H1 (cell line): ENCODE data around the gene ORAI1. TPM values are rescaled to one million over a fixed set of nuclear protein-coding genes. Genes with fewer than 3 reads are reported as not detected.

Experiments
- ASH2L ChIP-seq: fragments of 200-600, 300-600 bp; sonication (generic); IDR thresholded peaks from one replicate; pipeline ENCODE4 v1.7.1; 2017; ENCODE audit warnings: low read length
- CEBPB ChIP-seq: IDR thresholded peaks from 2 replicates; pipeline ENCODE4 v1.6.1; 2012; ENCODE audit warnings: low read depth, low read length
- CHD7 ChIP-seq: fragments of 300-600 bp; sonication (generic); IDR thresholded peaks from 2 replicates; pipeline ENCODE4 v1.7.1; 2012; ENCODE audit warnings: low read length, moderate library complexity, mild to moderate bottlenecking, inconsistent platforms; ENCODE audit not compliant: insufficient replicate concordance
- CREB1 ChIP-seq: IDR thresholded peaks from 2 replicates; pipeline ENCODE4 v1.6.1; 2012; ENCODE audit warnings: inconsistent platforms
- EGR1 ChIP-seq: IDR thresholded peaks from 2 replicates; pipeline ENCODE4 v1.6.1; 2011; ENCODE audit warnings: low read depth, low read length, borderline replicate concordance
- GTF2F1 ChIP-seq: IDR thresholded peaks from 2 replicates; pipeline ENCODE4 v1.6.1; 2012; ENCODE audit warnings: low read depth, low read length, improper control_type of control experiment, borderline replicate concordance
- SIX5 ChIP-seq: IDR thresholded peaks from 2 replicates; pipeline ENCODE4 v1.6.1; 2011; ENCODE audit warnings: mild to moderate bottlenecking, low read depth, low read length
- TBP ChIP-seq: IDR thresholded peaks from 2 replicates; pipeline ENCODE4 v1.6.1; 2011; ENCODE audit warnings: low read depth, low read length, improper control_type of control experiment
- TCF12 ChIP-seq: IDR thresholded peaks from 2 replicates; pipeline ENCODE4 v1.6.1; 2011; ENCODE audit warnings: low read depth, mild to moderate bottlenecking, low read length
- polyA plus RNA-seq, 7 experiments: library from polyadenylated mRNA; depleted of rRNA in 3 of 7; stranded (reverse) in 5 of 7; unstranded in 2 of 7; fragments of >200 nt in 5 of 7; fragments of 200-250 nt in 2 of 7; gene quantifications; 1 replicate in 5 of 7; 2 replicates in 1 of 7; 4 replicates in 1 of 7; pipeline versions ENCODE4 v1.2.1 to v1.2.3, GENCODE V29; 2011 to 2013; ENCODE audit warnings: missing spikeins in 2 of 7, mixed read lengths in 2 of 7
- total RNA-seq: library from RNA; stranded (reverse); fragmentation: NEBNext Ultra II Directional; extraction: Animal tissue kit (Norgen Biotek cat#: 25700); gene quantifications from 2 replicates; pipeline ENCODE4 v1.2.1, GENCODE V29; 2021

ORAI1 gene
- total and polyA plus RNA-seq, 2 of the 8 experiments (the other 6 are each of a cell fraction or from before 2014, with no cell fraction given) = 29.9 to 71.5 TPM

- TF ChIP-seq TBP (no peak), SIX5 (no peak), TCF12 (no peak), CEBPB (no peak), CHD7 (no peak), GTF2F1 (no peak), CREB1 (no peak), ASH2L (no peak), EGR1 (no peak)
These were observed 6.0 kb downstream of the ORAI1 start (continued) for GRCh38 chr12:121632069-121632970.
